Thoracic aorta (tissue), 2 donors: ENCODE results near the gene LGALS13. TPM values are rescaled to one million over a fixed set of nuclear protein-coding genes. Genes with fewer than 3 reads are reported as not detected.

ENCODE experiments used
- ATAC-seq: fragments of 150-250 bp; one replicate; pipeline ENCODE4 v1.8.0; 2017; ENCODE audit warnings: low read depth; ENCODE audit not compliant: insufficient number of reproducible peaks, low FRiP score
- DNase-seq: peaks from one replicate; pipeline ENCODE4 v3.0.0-alpha.2; 2020; ENCODE audit warnings: low spot score
- H3K27ac ChIP-seq, 2 donors: fragments of 200-600 bp; sonication (generic); 1 replicate in 1 of 2; 2 replicates in 1 of 2; pipeline ENCODE4 v1.5.1; 2016; ENCODE audit warnings: mild to moderate bottlenecking in 2 of 2, moderate library complexity in 2 of 2
- H3K27me3 ChIP-seq: fragments of 200-600 bp; sonication (generic); replicated peaks from 2 replicates; pipeline ENCODE4 v1.6.0; 2016; ENCODE audit warnings: mild to moderate bottlenecking; ENCODE audit not compliant: insufficient read depth
- H3K36me3 ChIP-seq: fragments of 200-600 bp; sonication (generic); one replicate; pipeline ENCODE4 v1.5.1; 2016
- H3K4me1 ChIP-seq, 2 donors: fragments of 200-600 bp; sonication (generic); 1 replicate in 1 of 2; 2 replicates in 1 of 2; pipeline versions ENCODE4 v1.5.1 to v1.6.0; 2016; ENCODE audit warnings: low read depth in 2 of 2, mild to moderate bottlenecking in 1 of 2; ENCODE audit not compliant: control insufficient read depth in 1 of 2
- H3K4me3 ChIP-seq: fragments of 200-600 bp; sonication (generic); 2 replicates; pipeline ENCODE4 v1.5.1; 2016; ENCODE audit warnings: mild to moderate bottlenecking
- H3K9me3 ChIP-seq: fragments of 200-600 bp; sonication (generic); 2 replicates; pipeline ENCODE4 v1.5.1; 2016
- total RNA-seq, 2 donors: library from RNA; depleted of rRNA; stranded (reverse); fragments of >200 nt; gene quantifications; one replicate each; pipeline versions ENCODE4 v1.1.0 to v1.2.3, GENCODE V29; 2016
- TF ChIP-seq, protein P1 (sequence below): fragments of 200-600 bp; sonication (generic); IDR thresholded peaks from one replicate; pipeline ENCODE4 v1.5.1; 2019; ENCODE audit warnings: antibody characterized with exemption

Gene LGALS13
- total RNA-seq, 2 donors from 2014 or later, result not detected

- H3K9me3 ChIP-seq, result no peaks in the 10 kb centered on the region
- TF ChIP-seq, protein P1, sequence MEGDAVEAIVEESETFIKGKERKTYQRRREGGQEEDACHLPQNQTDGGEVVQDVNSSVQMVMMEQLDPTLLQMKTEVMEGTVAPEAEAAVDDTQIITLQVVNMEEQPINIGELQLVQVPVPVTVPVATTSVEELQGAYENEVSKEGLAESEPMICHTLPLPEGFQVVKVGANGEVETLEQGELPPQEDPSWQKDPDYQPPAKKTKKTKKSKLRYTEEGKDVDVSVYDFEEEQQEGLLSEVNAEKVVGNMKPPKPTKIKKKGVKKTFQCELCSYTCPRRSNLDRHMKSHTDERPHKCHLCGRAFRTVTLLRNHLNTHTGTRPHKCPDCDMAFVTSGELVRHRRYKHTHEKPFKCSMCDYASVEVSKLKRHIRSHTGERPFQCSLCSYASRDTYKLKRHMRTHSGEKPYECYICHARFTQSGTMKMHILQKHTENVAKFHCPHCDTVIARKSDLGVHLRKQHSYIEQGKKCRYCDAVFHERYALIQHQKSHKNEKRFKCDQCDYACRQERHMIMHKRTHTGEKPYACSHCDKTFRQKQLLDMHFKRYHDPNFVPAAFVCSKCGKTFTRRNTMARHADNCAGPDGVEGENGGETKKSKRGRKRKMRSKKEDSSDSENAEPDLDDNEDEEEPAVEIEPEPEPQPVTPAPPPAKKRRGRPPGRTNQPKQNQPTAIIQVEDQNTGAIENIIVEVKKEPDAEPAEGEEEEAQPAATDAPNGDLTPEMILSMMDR, result no peak
- no peaks in the 10 kb centered on the region for H3K36me3 ChIP-seq
- no peak overlapping the region for H3K27ac ChIP-seq
- no peaks in the 10 kb centered on the region for H3K4me1 ChIP-seq
- no peaks in the 10 kb centered on the region for H3K27me3 ChIP-seq
- ATAC-seq (no peak), DNase-seq (no peak)
- no peak overlapping the region for H3K4me3 ChIP-seq
Measured at GRCh38 chr19:39582891-39583625, 19.3 kb upstream of the LGALS13 start.

DNA sequence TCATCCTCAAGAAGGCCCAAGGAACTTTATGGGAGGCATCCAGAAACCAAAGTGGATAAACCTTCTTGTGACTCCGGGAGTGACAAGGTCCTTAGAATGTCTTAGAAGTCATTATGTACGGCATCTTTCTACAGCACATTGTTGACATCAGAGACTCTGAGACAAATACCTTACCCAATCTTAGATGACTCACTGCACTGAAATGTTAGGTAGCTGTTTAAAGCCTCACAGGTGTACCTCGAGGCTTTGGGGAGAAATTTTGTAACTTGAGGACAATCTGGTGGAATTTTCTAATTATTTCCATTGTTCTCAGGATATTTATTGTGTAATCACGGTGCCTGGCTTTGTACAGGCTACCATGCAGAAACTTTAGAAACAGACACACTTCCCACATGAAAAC lies 14.8 kb upstream of the LGALS13 start:
- ATAC-seq (no peak), DNase-seq (no peak)

GRCh38 chr19:39588066-39588465 lies 14.3 kb upstream of the LGALS13 start:
- no peak for ATAC-seq
- TF ChIP-seq, protein P1, result no peak
- H3K27me3 ChIP-seq, result no peaks in the 10 kb centered on the region

More for the DNA sequence above, 14.8 kb upstream of the LGALS13 start:
- Histone ChIP-seq H3K4me3 (no peak overlapping the region), H3K36me3 (no peaks in the 10 kb centered on the region), H3K27me3 (no peaks in the 10 kb centered on the region), H3K9me3 (no peaks in the 10 kb centered on the region), H3K4me1 (no peaks in the 10 kb centered on the region), H3K27ac (no peak overlapping the region)
- TF ChIP-seq, protein P1, result no peak

DNA sequence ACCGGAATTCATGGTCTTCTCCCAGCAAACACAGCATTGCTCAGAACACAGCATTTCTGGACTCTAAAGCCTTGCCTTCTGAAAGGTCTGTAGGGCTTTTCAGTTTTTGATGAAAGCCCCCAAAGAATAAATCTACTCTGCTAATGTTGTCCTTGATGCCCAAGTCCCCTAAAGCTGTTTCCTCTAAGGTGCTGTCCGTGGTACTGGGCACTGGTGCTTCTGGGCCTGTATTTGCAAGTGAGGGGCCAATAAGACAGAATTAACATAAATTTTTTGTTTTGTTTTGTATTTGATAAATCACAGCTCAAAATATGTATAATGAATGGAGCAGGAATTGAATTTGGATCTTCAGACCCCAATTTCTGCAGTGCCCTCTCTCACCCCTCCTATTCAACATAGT lies 12.1 kb upstream of the LGALS13 start:
- ATAC-seq (no peak), DNase-seq (no peak)
- Histone ChIP-seq H3K27ac (no peak overlapping the region), H3K9me3 (no peaks in the 10 kb centered on the region), H3K27me3 (no peaks in the 10 kb centered on the region), H3K4me3 (no peak overlapping the region), H3K36me3 (no peaks in the 10 kb centered on the region), H3K4me1 (no peaks in the 10 kb centered on the region)
- TF ChIP-seq, protein P1, result no peak

More at GRCh38 chr19:39588066-39588465, 14.3 kb upstream of the LGALS13 start:
- H3K4me1 ChIP-seq, result no peaks in the 10 kb centered on the region
- no peak overlapping the region for H3K27ac ChIP-seq
- no peak overlapping the region for H3K4me3 ChIP-seq
- H3K9me3 ChIP-seq, result no peaks in the 10 kb centered on the region
- no peaks in the 10 kb centered on the region for H3K36me3 ChIP-seq
- DNase-seq, result no peak

DNA sequence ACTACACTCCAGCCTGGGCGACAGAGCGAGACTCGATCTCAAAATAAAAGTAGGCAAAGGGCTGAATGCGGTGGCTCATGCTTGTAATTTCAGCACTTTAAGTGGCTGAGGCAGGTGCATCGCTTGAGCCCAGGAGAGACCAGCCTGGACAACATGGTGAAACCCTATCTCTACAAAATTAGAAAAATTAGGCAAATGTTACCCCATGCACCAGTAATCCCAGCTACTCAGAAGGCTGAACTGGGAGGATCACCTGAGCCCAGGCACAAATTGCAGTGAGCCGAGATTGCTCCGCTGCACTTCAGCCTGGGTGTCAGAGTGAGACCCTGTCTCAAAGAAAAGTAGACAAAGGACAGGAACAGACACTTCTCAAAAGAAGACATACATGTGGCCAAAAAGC lies 9.9 kb upstream of the LGALS13 start:
- Histone ChIP-seq H3K27ac (no peak overlapping the region), H3K4me3 (no peak overlapping the region), H3K4me1 (no peaks in the 10 kb centered on the region), H3K36me3 (no peaks in the 10 kb centered on the region), H3K9me3 (no peaks in the 10 kb centered on the region), H3K27me3 (no peaks in the 10 kb centered on the region)
- TF ChIP-seq, protein P1, result no peak
- ATAC-seq (no peak), DNase-seq (no peak)
